Activated CD8-positive, alpha-beta memory T cell treated with anti-CD3 and anti-CD28 coated beads, Interleukin-2, amount 50 U/mL, for 1 hour (primary cell): ENCODE measurements around the gene TMEM45A.
"Not testable (repeated sequence)": the region's sequence is repeated elsewhere in the genome, so short reads cannot be mapped to it uniquely, and the experiment has no call there.

Experiments
- DNase-seq: peaks from one replicate; pipeline ENCODE4 v3.0.0-alpha.2; 2020; ENCODE audit errors: extremely low read depth

Gene TMEM45A

GRCh38 chr3:100483529-100483928 lies 8.9 kb upstream of the TMEM45A start:
- no peak for DNase-seq

GRCh38 chr3:100486808-100487207 lies 5.6 kb upstream of the TMEM45A start:
- DNase-seq = no peak

- no peak for DNase-seq
Observed at GRCh38 chr3:100489118-100489517, 3.3 kb upstream of the TMEM45A start.

GRCh38 chr3:100496711-100497261 lies 4.4 kb downstream of the TMEM45A start:
- DNase-seq = no peak

- no peak for DNase-seq
Observed at GRCh38 chr3:100499651-100500050, 7.2 kb downstream of the TMEM45A start.

GRCh38 chr3:100500320-100500880 lies 8.0 kb downstream of the TMEM45A start:
- no peak for DNase-seq

- DNase-seq = no peak
Observed at GRCh38 chr3:100503448-100503847, 11.0 kb downstream of the TMEM45A start.

- DNase-seq = no peak
Observed at GRCh38 chr3:100506355-100506754, 13.9 kb downstream of the TMEM45A start.

GRCh38 chr3:100509818-100510217 lies 17.4 kb downstream of the TMEM45A start:
- not testable (repeated sequence) for DNase-seq

GRCh38 chr3:100516232-100516631 lies 23.8 kb downstream of the TMEM45A start:
- DNase-seq = no peak

GRCh38 chr3:100516838-100517237 lies 24.4 kb downstream of the TMEM45A start:
- DNase-seq = no peak

GRCh38 chr3:100517276-100517675 lies 24.9 kb downstream of the TMEM45A start:
- no peak for DNase-seq

GRCh38 chr3:100518244-100518643 lies 25.8 kb downstream of the TMEM45A start:
- DNase-seq = no peak

GRCh38 chr3:100518983-100519382 lies 26.6 kb downstream of the TMEM45A start:
- no peak for DNase-seq

- no peak for DNase-seq
Observed at GRCh38 chr3:100521439-100521845, 29.0 kb downstream of the TMEM45A start.

- DNase-seq = no peak
Observed at GRCh38 chr3:100522125-100522524, 29.7 kb downstream of the TMEM45A start.

GRCh38 chr3:100523050-100523760 lies 30.8 kb downstream of the TMEM45A start:
- no peak for DNase-seq

- no peak for DNase-seq
Observed at GRCh38 chr3:100525753-100526612, 33.6 kb downstream of the TMEM45A start.

- no peak for DNase-seq
Observed at GRCh38 chr3:100526613-100527346, 34.4 kb downstream of the TMEM45A start.

- no peak for DNase-seq
Observed at GRCh38 chr3:100527347-100527735, 34.9 kb downstream of the TMEM45A start.

GRCh38 chr3:100531093-100531492 lies 38.7 kb downstream of the TMEM45A start:
- DNase-seq = no peak

GRCh38 chr3:100532411-100532810 lies 40.0 kb downstream of the TMEM45A start:
- no peak for DNase-seq
